Measurements from ENCODE around the gene CDKL1.

CDKL1 gene

DNA sequence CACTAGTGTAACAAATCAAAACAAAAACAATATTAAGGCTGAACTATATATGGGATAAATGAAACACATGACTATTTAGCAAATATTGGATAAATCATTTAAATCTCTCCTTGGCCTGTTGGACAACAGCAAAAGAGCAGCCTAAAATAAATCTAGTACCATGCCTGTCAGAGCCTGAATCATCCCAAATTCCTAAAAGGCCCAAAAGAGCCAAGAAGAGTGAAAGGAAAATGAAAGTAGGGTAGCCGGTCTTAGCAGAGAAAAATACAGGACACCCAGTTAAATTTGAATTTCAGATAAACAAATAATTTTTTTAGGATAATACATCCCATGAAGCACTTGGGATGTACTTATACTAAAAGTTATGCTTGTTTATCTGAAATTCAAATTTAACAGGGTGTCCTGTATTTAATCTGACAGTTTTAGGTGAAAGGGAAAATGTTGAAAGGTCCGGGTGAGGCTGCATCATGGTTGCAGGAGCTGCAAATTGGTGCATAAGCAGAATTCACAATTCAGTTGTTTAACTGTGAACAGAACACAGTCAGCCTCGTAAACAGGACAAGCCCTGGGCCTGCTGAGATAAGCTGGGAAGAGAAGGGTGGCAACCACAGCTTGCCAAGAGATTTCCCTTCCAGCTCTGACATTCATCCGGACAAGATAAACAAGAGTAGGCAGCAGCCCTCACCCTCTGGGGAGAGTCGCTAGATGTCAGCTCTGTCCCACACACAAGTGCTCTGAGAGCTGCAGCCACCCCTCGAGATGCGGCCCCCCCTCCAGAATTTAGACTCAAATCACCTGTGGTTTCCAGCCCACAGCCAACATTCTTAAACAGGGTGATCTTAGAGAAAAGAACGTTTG, 54.2 kb downstream of the CDKL1 start:
- Histone ChIP-seq H2AFZ (ENCODE audit: low read depth, low read length) (no peak overlapping the region), H4K20me1 (ENCODE audit: insufficient read depth, low read length) (no peaks in the 10 kb centered on the region), H3K4me2 (ENCODE audit: insufficient read depth, low read length) (no peak overlapping the region), H3K27me3 (ENCODE audit: insufficient read depth, low read length, poor library complexity) (no peaks in the 10 kb centered on the region), H3K4me3 (ENCODE audit: low read depth in 1 of 2, low read length in 2 of 2) (no peak overlapping the region), H3K79me2 (ENCODE audit: insufficient read depth, low read length) (no peaks in the 10 kb centered on the region), H3K4me1 (ENCODE audit: insufficient read depth, low read length) (no peaks in the 10 kb centered on the region), H3K9me3 (ENCODE audit: insufficient read depth, low read length, severe bottlenecking) (no peaks in the 10 kb centered on the region), H3K27ac (ENCODE audit: low read length) (no peak overlapping the region), H3K9ac (ENCODE audit: low read depth, low read length) (no peak overlapping the region), H3K36me3 (ENCODE audit: insufficient read depth, low read length) (peaks cover 3% of the 10 kb centered on the region; the same call in 1 of the 2 replicates)
- no peak for TF ChIP-seq EZH2 (IDR thresholded peaks at IDR 0.05; ENCODE audit: borderline replicate concordance, low read depth, low read length, severe bottlenecking)
- peak; percentile 41 for DNase-seq
- ATAC-seq (ENCODE audit: insufficient read depth, low read depth), result peak; percentile 77; the same call in 2 of the 3 replicates

DNA sequence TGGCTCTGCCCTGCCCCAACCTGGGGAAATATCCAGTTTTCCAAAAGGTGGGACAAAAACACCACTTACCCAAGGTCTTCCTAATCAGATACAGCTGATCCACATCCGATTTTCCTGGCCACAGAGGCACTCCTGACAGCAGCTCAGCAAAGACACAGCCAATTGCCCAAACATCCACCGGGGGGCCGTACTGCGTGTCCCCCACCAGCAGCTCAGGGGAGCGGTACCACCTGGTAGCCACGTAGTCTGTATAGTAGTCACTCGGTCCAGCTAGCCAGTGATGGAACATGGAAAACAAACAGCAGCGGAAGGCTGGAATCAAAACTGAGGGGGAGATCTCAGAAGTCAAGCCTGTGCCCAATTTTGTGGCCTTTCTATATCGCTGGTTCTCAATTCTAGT, 55.7 kb downstream of the CDKL1 start:
- no peak for TF ChIP-seq EZH2 (IDR thresholded peaks at IDR 0.05; ENCODE audit: borderline replicate concordance, low read depth, low read length, severe bottlenecking)
- TF ChIP-seq, protein P1, sequence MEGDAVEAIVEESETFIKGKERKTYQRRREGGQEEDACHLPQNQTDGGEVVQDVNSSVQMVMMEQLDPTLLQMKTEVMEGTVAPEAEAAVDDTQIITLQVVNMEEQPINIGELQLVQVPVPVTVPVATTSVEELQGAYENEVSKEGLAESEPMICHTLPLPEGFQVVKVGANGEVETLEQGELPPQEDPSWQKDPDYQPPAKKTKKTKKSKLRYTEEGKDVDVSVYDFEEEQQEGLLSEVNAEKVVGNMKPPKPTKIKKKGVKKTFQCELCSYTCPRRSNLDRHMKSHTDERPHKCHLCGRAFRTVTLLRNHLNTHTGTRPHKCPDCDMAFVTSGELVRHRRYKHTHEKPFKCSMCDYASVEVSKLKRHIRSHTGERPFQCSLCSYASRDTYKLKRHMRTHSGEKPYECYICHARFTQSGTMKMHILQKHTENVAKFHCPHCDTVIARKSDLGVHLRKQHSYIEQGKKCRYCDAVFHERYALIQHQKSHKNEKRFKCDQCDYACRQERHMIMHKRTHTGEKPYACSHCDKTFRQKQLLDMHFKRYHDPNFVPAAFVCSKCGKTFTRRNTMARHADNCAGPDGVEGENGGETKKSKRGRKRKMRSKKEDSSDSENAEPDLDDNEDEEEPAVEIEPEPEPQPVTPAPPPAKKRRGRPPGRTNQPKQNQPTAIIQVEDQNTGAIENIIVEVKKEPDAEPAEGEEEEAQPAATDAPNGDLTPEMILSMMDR (IDR thresholded peaks at IDR 0.05; ENCODE audit: borderline replicate concordance, extremely low read depth, low read length, poor library complexity, severe bottlenecking), result peak; percentile 52
- peak; percentile 44; the same call in 1 of the 3 replicates for ATAC-seq (ENCODE audit: insufficient read depth, low read depth)

DNA sequence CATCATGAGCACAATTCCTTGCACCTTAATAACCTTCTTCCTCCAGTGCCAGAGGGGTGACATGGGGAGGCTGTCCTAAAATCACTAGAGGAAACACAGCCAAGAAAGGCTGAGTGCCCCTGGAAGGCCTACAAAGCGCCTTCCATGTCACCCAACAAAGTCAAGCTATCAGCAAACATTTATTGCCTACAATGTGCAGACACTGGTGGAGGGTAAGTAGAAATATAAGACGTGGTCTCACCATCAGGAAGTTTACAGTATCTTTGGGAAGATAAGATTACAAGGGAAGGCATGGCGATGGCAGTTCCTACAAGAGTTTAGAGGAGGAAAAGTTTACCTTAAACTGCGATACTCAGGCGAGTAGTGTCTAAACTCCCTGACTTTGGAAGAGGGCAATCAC, 56.6 kb downstream of the CDKL1 start:
- TF ChIP-seq EZH2 (IDR thresholded peaks at IDR 0.05; ENCODE audit: borderline replicate concordance, low read depth, low read length, severe bottlenecking), result no peak
- TF ChIP-seq, protein P1 (IDR thresholded peaks at IDR 0.05; ENCODE audit: borderline replicate concordance, extremely low read depth, low read length, poor library complexity, severe bottlenecking), result no peak

More for the DNA sequence above, 55.7 kb downstream of the CDKL1 start:
- Histone ChIP-seq H3K79me2 (ENCODE audit: insufficient read depth, low read length) (no peaks in the 10 kb centered on the region), H2AFZ (ENCODE audit: low read depth, low read length) (no peak overlapping the region), H3K4me2 (ENCODE audit: insufficient read depth, low read length) (no peak overlapping the region), H3K27ac (ENCODE audit: low read length) (no peak overlapping the region), H3K4me1 (ENCODE audit: insufficient read depth, low read length) (peaks cover 7% of the 10 kb centered on the region), H3K9ac (ENCODE audit: low read depth, low read length) (no peak overlapping the region), H3K9me3 (ENCODE audit: insufficient read depth, low read length, severe bottlenecking) (no peaks in the 10 kb centered on the region), H4K20me1 (ENCODE audit: insufficient read depth, low read length) (no peaks in the 10 kb centered on the region), H3K36me3 (ENCODE audit: insufficient read depth, low read length) (peaks cover 3% of the 10 kb centered on the region; the same call in 1 of the 2 replicates), H3K27me3 (ENCODE audit: insufficient read depth, low read length, poor library complexity) (no peaks in the 10 kb centered on the region), H3K4me3 (ENCODE audit: low read depth in 1 of 2, low read length in 2 of 2) (no peak overlapping the region)
- peak; percentile 25 for DNase-seq

DNA sequence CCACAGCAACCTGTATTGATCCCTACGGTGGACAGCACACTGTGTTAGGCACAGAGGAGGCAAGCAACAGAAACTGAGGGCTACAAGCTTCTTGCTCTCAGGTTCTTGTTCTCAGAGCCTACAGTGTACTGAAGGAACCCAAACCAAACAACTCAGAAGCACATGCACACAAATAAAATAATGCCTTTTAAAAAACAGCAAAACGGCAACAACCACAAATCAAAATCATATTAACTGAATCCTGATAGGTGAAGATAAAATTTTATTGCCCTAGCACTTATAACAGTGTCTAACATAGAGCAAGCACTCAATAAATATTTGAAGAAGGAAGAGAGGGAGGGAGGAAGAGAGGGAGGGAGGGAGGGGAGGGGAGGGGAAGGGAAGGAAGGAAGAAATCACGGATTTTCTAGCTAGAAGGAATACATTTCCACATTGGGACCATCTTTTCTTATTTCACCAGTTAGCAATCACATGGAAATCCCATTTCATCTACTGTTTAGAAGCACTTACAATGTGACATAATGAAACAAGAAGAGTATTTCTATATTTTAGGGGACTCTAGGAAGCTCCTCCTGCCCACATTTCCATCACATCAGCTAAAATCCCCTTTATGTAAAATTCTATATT, 57.4 kb downstream of the CDKL1 start:
- Histone ChIP-seq H3K4me2 (ENCODE audit: insufficient read depth, low read length) (no peak overlapping the region), H4K20me1 (ENCODE audit: insufficient read depth, low read length) (no peaks in the 10 kb centered on the region), H2AFZ (ENCODE audit: low read depth, low read length) (no peak overlapping the region), H3K36me3 (ENCODE audit: insufficient read depth, low read length) (peaks cover 3% of the 10 kb centered on the region; the same call in 1 of the 2 replicates), H3K27me3 (ENCODE audit: insufficient read depth, low read length, poor library complexity) (no peaks in the 10 kb centered on the region), H3K27ac (ENCODE audit: low read length) (no peak overlapping the region), H3K9me3 (ENCODE audit: insufficient read depth, low read length, severe bottlenecking) (no peaks in the 10 kb centered on the region), H3K4me3 (ENCODE audit: low read depth in 1 of 2, low read length in 2 of 2) (no peak overlapping the region), H3K4me1 (ENCODE audit: insufficient read depth, low read length) (peaks cover 24% of the 10 kb centered on the region), H3K79me2 (ENCODE audit: insufficient read depth, low read length) (no peaks in the 10 kb centered on the region), H3K9ac (ENCODE audit: low read depth, low read length) (no peak overlapping the region)
- ATAC-seq (ENCODE audit: insufficient read depth, low read depth) (no peak), DNase-seq (no peak)
- TF ChIP-seq, protein P1 (IDR thresholded peaks at IDR 0.05; ENCODE audit: borderline replicate concordance, extremely low read depth, low read length, poor library complexity, severe bottlenecking), result no peak
- TF ChIP-seq EZH2 (IDR thresholded peaks at IDR 0.05; ENCODE audit: borderline replicate concordance, low read depth, low read length, severe bottlenecking), result no peak

More for the DNA sequence above, 56.6 kb downstream of the CDKL1 start:
- H3K27me3 ChIP-seq (ENCODE audit: insufficient read depth, low read length, poor library complexity), result no peaks in the 10 kb centered on the region
- no peak overlapping the region for H2AFZ ChIP-seq (ENCODE audit: low read depth, low read length)
- H3K79me2 ChIP-seq (ENCODE audit: insufficient read depth, low read length), result no peaks in the 10 kb centered on the region
- H3K4me2 ChIP-seq (ENCODE audit: insufficient read depth, low read length), result no peak overlapping the region
- no peak overlapping the region for H3K27ac ChIP-seq (ENCODE audit: low read length)
- DNase-seq (no peak), ATAC-seq (ENCODE audit: insufficient read depth, low read depth) (no peak)
- no peak overlapping the region for H3K4me3 ChIP-seq (ENCODE audit: low read depth in 1 of 2, low read length in 2 of 2)
- peaks cover 3% of the 10 kb centered on the region; the same call in 1 of the 2 replicates for H3K36me3 ChIP-seq (ENCODE audit: insufficient read depth, low read length)
- H3K9ac ChIP-seq (ENCODE audit: low read depth, low read length), result no peak overlapping the region
- no peaks in the 10 kb centered on the region for H4K20me1 ChIP-seq (ENCODE audit: insufficient read depth, low read length)
- H3K4me1 ChIP-seq (ENCODE audit: insufficient read depth, low read length), result peaks cover 16% of the 10 kb centered on the region
- H3K9me3 ChIP-seq (ENCODE audit: insufficient read depth, low read length, severe bottlenecking), result no peaks in the 10 kb centered on the region

All from DND-41 (cell line).